Epithelial cell of esophagus (primary cell): ENCODE data around the gene ATP6V0A1.
"Not testable (repeated sequence)": the region's sequence is repeated elsewhere in the genome, so short reads cannot be mapped to it uniquely, and the experiment has no call there.

ENCODE experiments used
- DNase-seq: peaks from one replicate; pipeline ENCODE4 v3.0.0; 2010; ENCODE audit warnings: low read depth
- H3K4me3 ChIP-seq: 2 replicates; pipeline ENCODE4 v1.5.1; 2011; ENCODE audit warnings: mild to moderate bottlenecking, low read length, control low read depth
- TF ChIP-seq, protein P1 (sequence below): IDR thresholded peaks from 2 replicates; pipeline ENCODE4 v1.5.1; 2011; ENCODE audit warnings: low read depth, mild to moderate bottlenecking, low read length, control low read depth, inconsistent platforms; ENCODE audit not compliant: insufficient read depth; ENCODE audit errors: missing control alignments

The ATP6V0A1 gene

DNA sequence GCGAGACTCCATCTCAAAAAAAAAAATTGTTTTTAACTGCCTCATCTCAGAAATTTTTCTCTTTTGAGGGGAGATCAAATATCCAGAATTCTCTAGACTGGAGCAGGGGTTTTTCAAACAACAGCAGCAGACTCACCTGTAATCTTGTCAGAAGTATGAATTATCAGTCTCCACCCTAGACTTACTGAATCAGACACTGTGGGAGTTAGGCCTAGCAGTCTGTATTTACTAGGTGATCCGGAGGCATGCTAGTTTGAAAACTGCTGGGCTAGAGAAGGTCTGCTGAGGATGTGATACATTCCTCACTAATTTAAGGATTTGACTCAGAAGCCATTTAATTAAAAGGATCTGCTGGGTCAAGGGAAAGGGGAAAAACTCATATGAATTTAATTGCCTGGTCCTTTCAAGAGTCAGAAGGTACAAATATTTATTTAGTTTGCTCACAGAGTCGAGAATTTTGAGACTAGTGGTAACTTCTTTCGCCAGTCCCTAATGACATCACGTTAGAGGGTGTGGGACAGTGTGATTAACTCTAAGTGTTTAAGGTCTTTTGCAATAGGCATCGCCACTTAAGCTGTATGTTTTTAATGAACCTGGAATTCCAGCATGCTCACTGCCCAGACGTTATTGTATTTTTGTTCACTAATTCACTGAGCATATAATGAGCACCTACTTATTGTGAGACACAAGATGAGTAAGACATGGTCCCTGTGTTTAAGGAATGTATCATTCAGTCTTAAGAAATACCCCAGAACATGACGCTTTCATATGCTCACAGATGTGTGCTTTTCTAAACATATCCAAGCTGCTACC is 14.2 kb downstream of the ATP6V0A1 start:
- DNase-seq, result peak; percentile 96
- H3K4me3 ChIP-seq, result no peak overlapping the region
- TF ChIP-seq, protein P1, sequence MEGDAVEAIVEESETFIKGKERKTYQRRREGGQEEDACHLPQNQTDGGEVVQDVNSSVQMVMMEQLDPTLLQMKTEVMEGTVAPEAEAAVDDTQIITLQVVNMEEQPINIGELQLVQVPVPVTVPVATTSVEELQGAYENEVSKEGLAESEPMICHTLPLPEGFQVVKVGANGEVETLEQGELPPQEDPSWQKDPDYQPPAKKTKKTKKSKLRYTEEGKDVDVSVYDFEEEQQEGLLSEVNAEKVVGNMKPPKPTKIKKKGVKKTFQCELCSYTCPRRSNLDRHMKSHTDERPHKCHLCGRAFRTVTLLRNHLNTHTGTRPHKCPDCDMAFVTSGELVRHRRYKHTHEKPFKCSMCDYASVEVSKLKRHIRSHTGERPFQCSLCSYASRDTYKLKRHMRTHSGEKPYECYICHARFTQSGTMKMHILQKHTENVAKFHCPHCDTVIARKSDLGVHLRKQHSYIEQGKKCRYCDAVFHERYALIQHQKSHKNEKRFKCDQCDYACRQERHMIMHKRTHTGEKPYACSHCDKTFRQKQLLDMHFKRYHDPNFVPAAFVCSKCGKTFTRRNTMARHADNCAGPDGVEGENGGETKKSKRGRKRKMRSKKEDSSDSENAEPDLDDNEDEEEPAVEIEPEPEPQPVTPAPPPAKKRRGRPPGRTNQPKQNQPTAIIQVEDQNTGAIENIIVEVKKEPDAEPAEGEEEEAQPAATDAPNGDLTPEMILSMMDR, result no peak

GRCh38 chr17:42474276-42474675 is 15.6 kb downstream of the ATP6V0A1 start:
- TF ChIP-seq, protein P1, result no peak
- DNase-seq, result no peak
- H3K4me3 ChIP-seq, result no peak overlapping the region

- H3K4me3 ChIP-seq, result no peak overlapping the region
- no peak for DNase-seq
- TF ChIP-seq, protein P1, result no peak
Measured at GRCh38 chr17:42475121-42475520, 16.4 kb downstream of the ATP6V0A1 start.

GRCh38 chr17:42475835-42476234 is 17.2 kb downstream of the ATP6V0A1 start:
- no peak for DNase-seq
- TF ChIP-seq, protein P1, result no peak
- H3K4me3 ChIP-seq, result no peak overlapping the region

DNA sequence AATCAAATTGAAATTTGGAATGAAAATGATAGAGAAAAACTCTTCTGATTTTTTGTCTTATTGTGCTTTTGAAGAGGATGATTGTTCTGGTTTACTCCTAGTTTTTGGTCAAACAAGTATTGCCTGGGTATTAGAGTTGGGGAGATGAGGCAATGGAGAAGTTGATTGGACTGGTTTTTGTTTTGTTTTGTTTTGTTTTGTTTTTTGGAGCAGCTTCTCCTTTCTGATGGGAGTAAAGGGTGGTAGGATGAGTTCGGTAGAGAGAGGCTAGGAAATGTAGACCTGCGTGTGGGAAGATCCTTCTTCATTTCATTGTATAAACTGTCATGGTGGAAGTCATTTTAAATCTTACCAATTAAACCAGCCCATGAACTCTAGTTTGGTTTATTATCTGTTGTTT is 17.7 kb downstream of the ATP6V0A1 start:
- TF ChIP-seq, protein P1, result no peak
- DNase-seq, result no peak
- H3K4me3 ChIP-seq, result no peak overlapping the region

DNA sequence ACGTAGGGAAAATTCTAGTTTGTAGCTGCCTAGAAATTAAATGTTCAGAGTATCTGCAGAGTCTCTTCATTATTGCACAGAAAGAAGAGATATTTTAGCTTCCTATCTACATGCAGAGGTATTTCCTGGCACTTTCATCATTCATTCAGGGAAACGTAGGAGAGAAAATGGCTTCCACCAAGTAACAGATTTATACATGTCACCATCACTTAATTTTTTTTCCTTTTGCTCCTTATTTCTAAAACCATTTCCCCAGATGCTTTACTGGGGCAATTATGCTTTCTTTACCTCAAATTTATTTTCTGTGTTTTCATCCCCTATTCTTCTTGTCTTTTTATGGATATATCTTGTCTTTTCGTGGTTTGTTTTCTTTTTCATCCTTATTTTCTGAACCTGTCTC is 18.5 kb downstream of the ATP6V0A1 start:
- no peak for DNase-seq
- TF ChIP-seq, protein P1, result no peak
- no peak overlapping the region for H3K4me3 ChIP-seq

- DNase-seq, H3K4me3 ChIP-seq: not testable (repeated sequence)
Measured at GRCh38 chr17:42477824-42478223, 19.1 kb downstream of the ATP6V0A1 start.
